Neural cell (in vitro differentiated cells): Measurements from ENCODE around the gene FOXP3. TPM values are rescaled to one million over a fixed set of nuclear protein-coding genes. Genes with fewer than 3 reads are reported as not detected.

Experiments used
- H2AFZ ChIP-seq: fragments of 200-600, 300-800 bp; sonication (generic), shearing (Covaris generic); 2 replicates; pipeline ENCODE4 v1.6.0; 2014; ENCODE audit warnings: low read depth, mild to moderate bottlenecking, antibody characterized with exemption, low read length, moderate library complexity
- H3F3A ChIP-seq: fragments of 200-600 bp; shearing (Covaris generic); 2 replicates; pipeline ENCODE4 v1.6.1; 2016; ENCODE audit warnings: mild to moderate bottlenecking, moderate library complexity, mixed read lengths, antibody characterized with exemption, low read length; ENCODE audit not compliant: insufficient read depth, poor library complexity, severe bottlenecking
- H3K27ac ChIP-seq: fragments of 200-600, 300-800 bp; sonication (generic), shearing (Covaris generic); 2 replicates; pipeline ENCODE4 v1.5.1; 2014; ENCODE audit warnings: mild to moderate bottlenecking, low read length, moderate library complexity
- H3K27me3 ChIP-seq: fragments of 300-800, 200-600 bp; sonication (generic), shearing (Covaris generic); 2 replicates; pipeline ENCODE4 v1.6.0; 2014; ENCODE audit warnings: mild to moderate bottlenecking, low read depth, low read length, moderate library complexity; ENCODE audit not compliant: insufficient read depth
- H3K36me3 ChIP-seq: fragments of 300-800, 200-600 bp; sonication (generic), shearing (Covaris generic); 2 replicates; pipeline ENCODE4 v1.5.1; 2014; ENCODE audit warnings: mild to moderate bottlenecking, antibody characterized with exemption, low read length, moderate library complexity; ENCODE audit not compliant: insufficient read depth
- H3K4me2 ChIP-seq: fragments of 300-800, 200-600 bp; sonication (generic), shearing (Covaris generic); 2 replicates; pipeline ENCODE4 v1.6.0; 2014; ENCODE audit warnings: mild to moderate bottlenecking, low read length
- H3K4me3 ChIP-seq: fragments of 300-800, 200-600 bp; sonication (generic), shearing (Covaris generic); 2 replicates; pipeline ENCODE4 v1.5.1; 2014; ENCODE audit warnings: mild to moderate bottlenecking, low read length, moderate library complexity
- H3K79me2 ChIP-seq: fragments of 200-600 bp; shearing (Covaris generic); replicated peaks from 2 replicates; pipeline ENCODE4 v1.6.0; 2014; ENCODE audit warnings: mild to moderate bottlenecking, low read length, moderate library complexity; ENCODE audit not compliant: insufficient read depth
- H3K9ac ChIP-seq: fragments of 300-800, 200-600 bp; sonication (generic), shearing (Covaris generic); 2 replicates; pipeline ENCODE4 v1.6.1; 2016; ENCODE audit warnings: mild to moderate bottlenecking, low read length, mixed read lengths
- H3K9me2 ChIP-seq: fragments of 200-600 bp; shearing (Covaris generic); 2 replicates; pipeline ENCODE4 v1.6.1; 2016; ENCODE audit warnings: mild to moderate bottlenecking, low read length, mixed read lengths; ENCODE audit not compliant: insufficient read depth
- H3K9me3 ChIP-seq: fragments of 200-600, 300-800 bp; sonication (generic), shearing (Covaris generic); 2 replicates; pipeline ENCODE4 v1.6.1; 2016; ENCODE audit warnings: mild to moderate bottlenecking, mixed run types, low read length, moderate library complexity, mixed read lengths
- H4K20me1 ChIP-seq: fragments of 200-600 bp; shearing (Covaris generic); 2 replicates; pipeline ENCODE4 v1.6.1; 2016; ENCODE audit warnings: mild to moderate bottlenecking, mixed run types; ENCODE audit not compliant: insufficient read depth
- EP300 ChIP-seq: fragments of 450-650 bp; conservative IDR thresholded peaks from 2 replicates; pipeline ENCODE4 v1.6.1; 2014; ENCODE audit warnings: antibody characterized with exemption, mild to moderate bottlenecking, moderate library complexity; ENCODE audit not compliant: poor library complexity, severe bottlenecking
- EZH2 ChIP-seq: fragments of 200-600, 300-800 bp; shearing (Covaris generic), sonication (generic); IDR thresholded peaks from 2 replicates; pipeline ENCODE4 v1.6.1; 2014; ENCODE audit warnings: antibody characterized with exemption, low read length, borderline replicate concordance, mild to moderate bottlenecking; ENCODE audit not compliant: insufficient read depth, poor library complexity, severe bottlenecking
- MXI1 ChIP-seq: fragments of 450-650 bp; conservative IDR thresholded peaks from 2 replicates; pipeline ENCODE4 v1.6.1; 2014; ENCODE audit warnings: antibody characterized with exemption, mild to moderate bottlenecking; ENCODE audit not compliant: poor library complexity, severe bottlenecking
- POLR2AphosphoS5 ChIP-seq: IDR thresholded peaks from 2 replicates; pipeline ENCODE4 v1.6.1; 2012
- RAD21 ChIP-seq: fragments of 450-650 bp; conservative IDR thresholded peaks from 2 replicates; pipeline ENCODE4 v1.6.1; 2014; ENCODE audit warnings: antibody characterized with exemption, mild to moderate bottlenecking, moderate library complexity
- SMC3 ChIP-seq: fragments of 450-650 bp; conservative IDR thresholded peaks from 2 replicates; pipeline ENCODE4 v1.6.1; 2014; ENCODE audit warnings: antibody characterized with exemption, mild to moderate bottlenecking, moderate library complexity; ENCODE audit not compliant: poor library complexity
- TAF1 ChIP-seq: IDR thresholded peaks from 2 replicates; pipeline ENCODE4 v1.6.1; 2012; ENCODE audit warnings: low read depth
- polyA plus RNA-seq: library from polyadenylated mRNA; depleted of rRNA; stranded (reverse); fragments of >200 nt; gene quantifications from 2 replicates; pipeline ENCODE4 v1.2.3, GENCODE V29; 2014
- TF ChIP-seq, protein P1 (sequence below): IDR thresholded peaks from 2 replicates; pipeline ENCODE4 v1.6.1; 2012; ENCODE audit warnings: borderline replicate concordance
- TF ChIP-seq, protein P2 (sequence below): fragments of 450-650 bp; IDR thresholded peaks from 2 replicates; pipeline ENCODE4 v1.5.1; 2014; ENCODE audit warnings: antibody characterized with exemption, mild to moderate bottlenecking, moderate library complexity; ENCODE audit not compliant: poor library complexity, severe bottlenecking

The FOXP3 gene
- polyA plus RNA-seq, 1 donor from 2014 or later, result not detected

DNA sequence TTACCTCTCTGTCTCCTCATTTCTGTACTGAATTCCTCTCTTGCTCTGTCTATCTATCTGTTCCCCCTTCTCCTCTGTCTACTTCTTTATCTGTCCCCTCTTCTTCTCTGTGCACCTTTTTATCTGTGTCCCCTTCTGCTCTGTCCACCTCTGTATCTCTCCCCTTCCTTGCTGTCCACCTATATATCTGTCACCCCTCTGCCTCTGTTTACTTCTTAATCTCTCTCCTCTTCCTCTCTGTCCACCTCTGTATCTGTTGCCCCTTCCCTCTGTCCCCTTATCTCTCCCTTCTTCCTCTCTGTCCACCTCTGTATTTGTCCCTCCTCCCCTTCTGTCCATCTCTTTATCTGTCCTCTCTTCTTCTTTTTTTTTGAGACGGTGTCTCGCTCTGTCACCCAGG is 20.3 kb downstream of the FOXP3 start:
- H3K4me3 ChIP-seq, result no peak overlapping the region
- H4K20me1 ChIP-seq, result no peaks in the 10 kb centered on the region
- H2AFZ ChIP-seq, result no peak overlapping the region
- H3K9me3 ChIP-seq, result no peaks in the 10 kb centered on the region
- H3F3A ChIP-seq, result no peaks in the 10 kb centered on the region
- H3K36me3 ChIP-seq, result no peaks in the 10 kb centered on the region
- TF ChIP-seq EP300, result no peak
- TF ChIP-seq RAD21, result no peak
- no peak for TF ChIP-seq MXI1
- TF ChIP-seq, protein P1, sequence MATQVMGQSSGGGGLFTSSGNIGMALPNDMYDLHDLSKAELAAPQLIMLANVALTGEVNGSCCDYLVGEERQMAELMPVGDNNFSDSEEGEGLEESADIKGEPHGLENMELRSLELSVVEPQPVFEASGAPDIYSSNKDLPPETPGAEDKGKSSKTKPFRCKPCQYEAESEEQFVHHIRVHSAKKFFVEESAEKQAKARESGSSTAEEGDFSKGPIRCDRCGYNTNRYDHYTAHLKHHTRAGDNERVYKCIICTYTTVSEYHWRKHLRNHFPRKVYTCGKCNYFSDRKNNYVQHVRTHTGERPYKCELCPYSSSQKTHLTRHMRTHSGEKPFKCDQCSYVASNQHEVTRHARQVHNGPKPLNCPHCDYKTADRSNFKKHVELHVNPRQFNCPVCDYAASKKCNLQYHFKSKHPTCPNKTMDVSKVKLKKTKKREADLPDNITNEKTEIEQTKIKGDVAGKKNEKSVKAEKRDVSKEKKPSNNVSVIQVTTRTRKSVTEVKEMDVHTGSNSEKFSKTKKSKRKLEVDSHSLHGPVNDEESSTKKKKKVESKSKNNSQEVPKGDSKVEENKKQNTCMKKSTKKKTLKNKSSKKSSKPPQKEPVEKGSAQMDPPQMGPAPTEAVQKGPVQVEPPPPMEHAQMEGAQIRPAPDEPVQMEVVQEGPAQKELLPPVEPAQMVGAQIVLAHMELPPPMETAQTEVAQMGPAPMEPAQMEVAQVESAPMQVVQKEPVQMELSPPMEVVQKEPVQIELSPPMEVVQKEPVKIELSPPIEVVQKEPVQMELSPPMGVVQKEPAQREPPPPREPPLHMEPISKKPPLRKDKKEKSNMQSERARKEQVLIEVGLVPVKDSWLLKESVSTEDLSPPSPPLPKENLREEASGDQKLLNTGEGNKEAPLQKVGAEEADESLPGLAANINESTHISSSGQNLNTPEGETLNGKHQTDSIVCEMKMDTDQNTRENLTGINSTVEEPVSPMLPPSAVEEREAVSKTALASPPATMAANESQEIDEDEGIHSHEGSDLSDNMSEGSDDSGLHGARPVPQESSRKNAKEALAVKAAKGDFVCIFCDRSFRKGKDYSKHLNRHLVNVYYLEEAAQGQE, result no peak
- TF ChIP-seq SMC3, result no peak
- no peak for TF ChIP-seq POLR2AphosphoS5
- no peak for TF ChIP-seq TAF1
- TF ChIP-seq, protein P2, sequence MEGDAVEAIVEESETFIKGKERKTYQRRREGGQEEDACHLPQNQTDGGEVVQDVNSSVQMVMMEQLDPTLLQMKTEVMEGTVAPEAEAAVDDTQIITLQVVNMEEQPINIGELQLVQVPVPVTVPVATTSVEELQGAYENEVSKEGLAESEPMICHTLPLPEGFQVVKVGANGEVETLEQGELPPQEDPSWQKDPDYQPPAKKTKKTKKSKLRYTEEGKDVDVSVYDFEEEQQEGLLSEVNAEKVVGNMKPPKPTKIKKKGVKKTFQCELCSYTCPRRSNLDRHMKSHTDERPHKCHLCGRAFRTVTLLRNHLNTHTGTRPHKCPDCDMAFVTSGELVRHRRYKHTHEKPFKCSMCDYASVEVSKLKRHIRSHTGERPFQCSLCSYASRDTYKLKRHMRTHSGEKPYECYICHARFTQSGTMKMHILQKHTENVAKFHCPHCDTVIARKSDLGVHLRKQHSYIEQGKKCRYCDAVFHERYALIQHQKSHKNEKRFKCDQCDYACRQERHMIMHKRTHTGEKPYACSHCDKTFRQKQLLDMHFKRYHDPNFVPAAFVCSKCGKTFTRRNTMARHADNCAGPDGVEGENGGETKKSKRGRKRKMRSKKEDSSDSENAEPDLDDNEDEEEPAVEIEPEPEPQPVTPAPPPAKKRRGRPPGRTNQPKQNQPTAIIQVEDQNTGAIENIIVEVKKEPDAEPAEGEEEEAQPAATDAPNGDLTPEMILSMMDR, result no peak
- TF ChIP-seq EZH2, result no peak
- H3K27me3 ChIP-seq, result no peaks in the 10 kb centered on the region
- no peaks in the 10 kb centered on the region for H3K79me2 ChIP-seq
- no peak overlapping the region for H3K9ac ChIP-seq
- no peaks in the 10 kb centered on the region for H3K9me2 ChIP-seq
- no peak overlapping the region for H3K4me2 ChIP-seq
- H3K27ac ChIP-seq, result no peak overlapping the region

DNA sequence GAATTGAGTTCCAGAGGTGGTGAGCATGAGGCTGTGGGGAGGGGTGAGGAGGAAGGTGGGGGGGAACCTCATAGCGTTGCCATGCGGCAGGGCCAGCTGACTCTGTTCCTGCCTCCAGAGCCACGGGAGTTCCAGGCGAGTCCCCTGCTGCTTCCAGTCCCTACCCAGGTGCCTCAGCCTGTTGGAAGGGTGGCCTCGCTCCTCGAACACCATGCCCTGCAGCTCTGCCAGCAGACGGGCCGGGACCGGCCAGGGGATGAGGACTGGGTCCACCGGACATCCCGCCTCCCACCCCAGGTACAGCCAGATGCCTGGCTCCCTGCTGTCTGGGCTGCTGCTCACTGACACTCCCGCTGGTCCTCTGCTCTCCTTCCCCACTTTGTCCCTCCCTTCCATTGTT is 21.3 kb downstream of the FOXP3 start:
- H3K79me2 ChIP-seq, result no peaks in the 10 kb centered on the region
- H3K27ac ChIP-seq, result no peak overlapping the region
- no peaks in the 10 kb centered on the region for H3K9me3 ChIP-seq
- H3K4me2 ChIP-seq, result no peak overlapping the region
- no peak overlapping the region for H2AFZ ChIP-seq
- no peak for TF ChIP-seq EP300
- no peak for TF ChIP-seq POLR2AphosphoS5
- no peak for TF ChIP-seq TAF1
- no peak for TF ChIP-seq RAD21
- TF ChIP-seq EZH2, result no peak
- no peak for TF ChIP-seq SMC3
- TF ChIP-seq, protein P1, result no peak
- H4K20me1 ChIP-seq, result no peaks in the 10 kb centered on the region
- H3K9me2 ChIP-seq, result no peaks in the 10 kb centered on the region
- no peaks in the 10 kb centered on the region for H3K27me3 ChIP-seq
- H3K36me3 ChIP-seq, result no peaks in the 10 kb centered on the region
- H3K4me3 ChIP-seq, result no peak overlapping the region
- no peaks in the 10 kb centered on the region for H3F3A ChIP-seq
- H3K9ac ChIP-seq, result no peak overlapping the region
